HG03571 (cell line): ENCODE results near the gene VAV2.

Experiments
- ATAC-seq: cut with Tn5 transposase; IDR thresholded peaks from one replicate; pipeline ENCODE4 v1.9.1; 2021; ENCODE audit not compliant: unreplicated experiment

Gene VAV2

GRCh38 chr9:133953621-133953975 lies 38.5 kb downstream of the VAV2 start:
- ATAC-seq, result no peak

GRCh38 chr9:133952598-133953550 lies 39.2 kb downstream of the VAV2 start:
- ATAC-seq, result no peak

- no peak for ATAC-seq
These were observed 40.9 kb downstream of the VAV2 start for GRCh38 chr9:133951265-133951664.

- ATAC-seq, result no peak
These were observed 41.5 kb downstream of the VAV2 start for GRCh38 chr9:133950629-133951111.

- ATAC-seq, result no peak
These were observed 41.9 kb downstream of the VAV2 start for GRCh38 chr9:133950192-133950591.

- ATAC-seq, result no peak
These were observed 42.5 kb downstream of the VAV2 start for GRCh38 chr9:133949486-133950061.

- no peak for ATAC-seq
These were observed 43.3 kb downstream of the VAV2 start for GRCh38 chr9:133948561-133949485.

- no peak for ATAC-seq
These were observed 44.0 kb downstream of the VAV2 start for GRCh38 chr9:133948131-133948530.

GRCh38 chr9:133946840-133947486 lies 45.2 kb downstream of the VAV2 start:
- no peak for ATAC-seq

GRCh38 chr9:133945977-133946753 lies 46.0 kb downstream of the VAV2 start:
- no peak for ATAC-seq

- ATAC-seq, result peak; percentile 46
These were observed 46.7 kb downstream of the VAV2 start for GRCh38 chr9:133945314-133945975.

- no peak for ATAC-seq
These were observed 47.4 kb downstream of the VAV2 start for GRCh38 chr9:133944746-133945135.

- no peak for ATAC-seq
These were observed 48.1 kb downstream of the VAV2 start for GRCh38 chr9:133943781-133944745.

- ATAC-seq, result no peak
These were observed 48.9 kb downstream of the VAV2 start for GRCh38 chr9:133943036-133943780.

- ATAC-seq, result no peak
These were observed 49.7 kb downstream of the VAV2 start for GRCh38 chr9:133942206-133942975.

GRCh38 chr9:133939845-133940244 lies 52.3 kb downstream of the VAV2 start:
- ATAC-seq, result no peak
